DND-41 (cell line): Measurements from ENCODE around the gene SEMA3A.

Experiments
- ATAC-seq: fragments of 200-7000 bp; cut with Tn5 transposase; 3 replicates; pipeline ENCODE4 v1.9.1; 2021; ENCODE audit warnings: low read depth; ENCODE audit not compliant: insufficient read depth
- DNase-seq: peaks from one replicate; pipeline ENCODE4 v3.0.0-alpha.2; 2020
- H2AFZ ChIP-seq: 2 replicates; pipeline ENCODE4 v1.6.0; 2012; ENCODE audit warnings: low read depth, low read length
- H3K27ac ChIP-seq: 2 replicates; pipeline ENCODE4 v1.5.1; 2012; ENCODE audit warnings: low read length, inconsistent platforms
- H3K27me3 ChIP-seq: fragments of 200-600 bp; sonication (generic); 2 replicates; pipeline ENCODE4 v1.6.0; 2012; ENCODE audit warnings: low read length, mild to moderate bottlenecking, inconsistent platforms; ENCODE audit not compliant: insufficient read depth, poor library complexity
- H3K36me3 ChIP-seq: 2 replicates; pipeline ENCODE4 v1.5.1; 2012; ENCODE audit warnings: low read length, inconsistent platforms; ENCODE audit not compliant: insufficient read depth
- H3K4me1 ChIP-seq: 2 replicates; pipeline ENCODE4 v1.5.1; 2012; ENCODE audit warnings: mild to moderate bottlenecking, low read length; ENCODE audit not compliant: insufficient read depth
- H3K4me2 ChIP-seq: 2 replicates; pipeline ENCODE4 v1.6.0; 2012; ENCODE audit warnings: mild to moderate bottlenecking, moderate library complexity, low read length, inconsistent platforms; ENCODE audit not compliant: insufficient read depth
- H3K4me3 ChIP-seq, 2 experiments: fragments of 200-600 bp in 1 of 2; shearing (Covaris generic) in 1 of 2; 2 replicates each; pipeline ENCODE4 v1.5.1; 2012 to 2016; ENCODE audit warnings: inconsistent platforms in 2 of 2, low read length in 2 of 2, mild to moderate bottlenecking in 2 of 2, low read depth in 1 of 2, moderate library complexity in 1 of 2
- H3K79me2 ChIP-seq: 2 replicates; pipeline ENCODE4 v1.6.0; 2012; ENCODE audit warnings: low read length, inconsistent platforms; ENCODE audit not compliant: insufficient read depth
- H3K9ac ChIP-seq: 2 replicates; pipeline ENCODE4 v1.6.0; 2012; ENCODE audit warnings: low read depth, mild to moderate bottlenecking, inconsistent platforms, low read length, moderate library complexity
- H3K9me3 ChIP-seq: 2 replicates; pipeline ENCODE4 v1.5.1; 2012; ENCODE audit warnings: low read length, moderate library complexity, mild to moderate bottlenecking, inconsistent platforms; ENCODE audit not compliant: insufficient read depth, severe bottlenecking
- H4K20me1 ChIP-seq: 2 replicates; pipeline ENCODE4 v1.6.0; 2012; ENCODE audit warnings: low read length; ENCODE audit not compliant: insufficient read depth
- EZH2 ChIP-seq: IDR thresholded peaks from 3 replicates; pipeline ENCODE4 v1.6.1; 2012; ENCODE audit warnings: borderline replicate concordance, low read depth, mild to moderate bottlenecking, moderate library complexity, low read length, inconsistent platforms; ENCODE audit not compliant: severe bottlenecking
- TF ChIP-seq, protein P1 (sequence below): IDR thresholded peaks from 2 replicates; pipeline ENCODE4 v1.5.1; 2012; ENCODE audit warnings: borderline replicate concordance, low read length, moderate library complexity, mild to moderate bottlenecking; ENCODE audit not compliant: poor library complexity, severe bottlenecking; ENCODE audit errors: extremely low read depth

SEMA3A gene

DNA sequence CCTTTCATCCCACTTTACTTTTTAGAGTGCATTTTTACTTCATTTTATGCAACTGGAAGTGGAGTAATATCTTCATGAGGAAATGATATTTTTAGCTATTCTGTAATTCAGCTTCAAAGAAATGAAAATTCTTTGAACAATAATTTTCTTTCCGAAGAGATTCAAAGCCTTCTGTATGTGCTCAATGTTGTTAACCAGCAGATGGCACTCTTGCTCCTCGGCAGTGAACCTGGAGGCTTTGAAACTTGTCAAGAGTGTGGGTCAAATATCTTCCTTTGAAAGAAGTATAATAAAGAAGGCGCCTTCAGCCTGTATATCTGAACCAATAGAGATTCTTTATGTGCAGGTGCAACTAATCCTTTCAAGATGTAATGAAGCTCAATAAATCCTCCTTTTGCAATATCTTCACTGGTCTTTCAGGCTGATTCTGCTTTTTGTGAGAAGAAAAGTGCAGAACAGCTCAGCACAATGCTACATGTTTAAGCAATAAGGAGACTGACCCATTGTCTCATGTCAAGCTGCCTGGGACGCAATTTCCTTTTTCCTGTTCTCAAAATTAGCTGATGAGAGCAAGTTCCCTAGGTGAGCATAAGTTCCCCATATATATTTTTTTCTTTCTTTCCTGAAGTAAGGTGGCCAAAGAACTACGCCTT lies 258.4 kb downstream of the SEMA3A start:
- Histone ChIP-seq H3K27ac (no peak overlapping the region), H3K4me1 (no peaks in the 10 kb centered on the region), H3K79me2 (no peaks in the 10 kb centered on the region), H3K36me3 (no peaks in the 10 kb centered on the region), H3K4me2 (no peak overlapping the region), H3K27me3 (no peaks in the 10 kb centered on the region), H4K20me1 (no peaks in the 10 kb centered on the region), H3K9ac (no peak overlapping the region), H3K9me3 (no peaks in the 10 kb centered on the region), H3K4me3 (no peak overlapping the region), H2AFZ (no peak overlapping the region)
- TF ChIP-seq EZH2 = no peak
- TF ChIP-seq, protein P1, sequence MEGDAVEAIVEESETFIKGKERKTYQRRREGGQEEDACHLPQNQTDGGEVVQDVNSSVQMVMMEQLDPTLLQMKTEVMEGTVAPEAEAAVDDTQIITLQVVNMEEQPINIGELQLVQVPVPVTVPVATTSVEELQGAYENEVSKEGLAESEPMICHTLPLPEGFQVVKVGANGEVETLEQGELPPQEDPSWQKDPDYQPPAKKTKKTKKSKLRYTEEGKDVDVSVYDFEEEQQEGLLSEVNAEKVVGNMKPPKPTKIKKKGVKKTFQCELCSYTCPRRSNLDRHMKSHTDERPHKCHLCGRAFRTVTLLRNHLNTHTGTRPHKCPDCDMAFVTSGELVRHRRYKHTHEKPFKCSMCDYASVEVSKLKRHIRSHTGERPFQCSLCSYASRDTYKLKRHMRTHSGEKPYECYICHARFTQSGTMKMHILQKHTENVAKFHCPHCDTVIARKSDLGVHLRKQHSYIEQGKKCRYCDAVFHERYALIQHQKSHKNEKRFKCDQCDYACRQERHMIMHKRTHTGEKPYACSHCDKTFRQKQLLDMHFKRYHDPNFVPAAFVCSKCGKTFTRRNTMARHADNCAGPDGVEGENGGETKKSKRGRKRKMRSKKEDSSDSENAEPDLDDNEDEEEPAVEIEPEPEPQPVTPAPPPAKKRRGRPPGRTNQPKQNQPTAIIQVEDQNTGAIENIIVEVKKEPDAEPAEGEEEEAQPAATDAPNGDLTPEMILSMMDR = peak; percentile 82
- DNase-seq (peak; percentile 56), ATAC-seq (peak; percentile 83)

GRCh38 chr7:83934118-83934734 lies 260.4 kb downstream of the SEMA3A start:
- DNase-seq (no peak), ATAC-seq (no peak)
- no peak for TF ChIP-seq EZH2
- TF ChIP-seq, protein P1 = peak; percentile 11
- H4K20me1 ChIP-seq = no peaks in the 10 kb centered on the region
- no peaks in the 10 kb centered on the region for H3K27me3 ChIP-seq
- H3K4me2 ChIP-seq = no peak overlapping the region
- H3K27ac ChIP-seq = no peak overlapping the region
- H3K79me2 ChIP-seq = no peaks in the 10 kb centered on the region
- no peaks in the 10 kb centered on the region for H3K36me3 ChIP-seq
- H3K4me3 ChIP-seq = no peak overlapping the region
- H3K4me1 ChIP-seq = no peaks in the 10 kb centered on the region
- no peak overlapping the region for H3K9ac ChIP-seq
- H2AFZ ChIP-seq = no peak overlapping the region
- no peaks in the 10 kb centered on the region for H3K9me3 ChIP-seq

DNA sequence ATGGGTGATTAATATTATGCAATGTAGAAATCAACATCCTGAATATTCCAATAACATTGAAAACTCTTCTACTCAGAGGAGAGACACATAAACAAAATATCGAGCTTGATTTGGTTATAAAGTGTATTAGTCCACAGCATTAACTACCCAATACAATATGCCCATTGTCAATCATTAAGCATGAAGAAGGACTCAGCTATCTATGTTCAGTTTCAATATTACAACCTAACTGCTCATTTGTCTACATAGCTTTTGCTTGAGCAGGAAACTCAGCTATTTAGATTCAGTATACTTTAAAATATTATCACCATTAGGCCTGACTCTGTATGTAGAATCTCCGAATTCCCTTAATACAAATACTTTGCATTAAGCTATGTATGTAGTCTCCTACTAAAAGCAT lies 262.6 kb downstream of the SEMA3A start:
- DNase-seq = no peak
- no peak overlapping the region for H3K4me2 ChIP-seq
- H3K4me1 ChIP-seq = no peaks in the 10 kb centered on the region
- H3K27ac ChIP-seq = no peak overlapping the region
- ATAC-seq = no peak
- no peaks in the 10 kb centered on the region for H3K9me3 ChIP-seq
- no peaks in the 10 kb centered on the region for H3K79me2 ChIP-seq
- no peak overlapping the region for H2AFZ ChIP-seq
- H4K20me1 ChIP-seq = no peaks in the 10 kb centered on the region
- H3K4me3 ChIP-seq = no peak overlapping the region
- H3K9ac ChIP-seq = no peak overlapping the region
- no peaks in the 10 kb centered on the region for H3K27me3 ChIP-seq
- TF ChIP-seq, protein P1 = no peak
- TF ChIP-seq EZH2 = no peak
- no peaks in the 10 kb centered on the region for H3K36me3 ChIP-seq
